ENCODE results near the gene TNIK. TPM values are rescaled to one million over a fixed set of nuclear protein-coding genes. Genes with fewer than 3 reads are reported as not detected.

TNIK gene
- total RNA-seq, 1 donor from 2014 or later: 15.5 TPM

- H3K4me3 Mint-ChIP-seq (ENCODE audit: unreplicated experiment): no peak overlapping the region
- no peak for TF ChIP-seq CTCF (IDR thresholded peaks at IDR 0.05)
- no peaks in the 10 kb centered on the region for H3K27me3 Mint-ChIP-seq (ENCODE audit: unreplicated experiment)
- DNase-seq (ENCODE audit: extremely low spot score, unreplicated experiment): no peak
- H3K9me3 Mint-ChIP-seq (ENCODE audit: unreplicated experiment): no peaks in the 10 kb centered on the region
- H3K36me3 Mint-ChIP-seq (ENCODE audit: unreplicated experiment): no peaks in the 10 kb centered on the region
- H3K4me1 Mint-ChIP-seq (ENCODE audit: unreplicated experiment): peaks cover 23% of the 10 kb centered on the region
- no peak overlapping the region for H3K27ac Mint-ChIP-seq (ENCODE audit: unreplicated experiment)
Observed at GRCh38 chr3:171374661-171375285, 85.4 kb downstream of the TNIK start.

- H3K9me3 Mint-ChIP-seq (ENCODE audit: unreplicated experiment): no peaks in the 10 kb centered on the region
- H3K27ac Mint-ChIP-seq (ENCODE audit: unreplicated experiment): no peak overlapping the region
- no peak overlapping the region for H3K4me3 Mint-ChIP-seq (ENCODE audit: unreplicated experiment)
- peaks cover 20% of the 10 kb centered on the region for H3K4me1 Mint-ChIP-seq (ENCODE audit: unreplicated experiment)
- DNase-seq (ENCODE audit: extremely low spot score, unreplicated experiment): no peak
- peaks cover 1% of the 10 kb centered on the region for H3K36me3 Mint-ChIP-seq (ENCODE audit: unreplicated experiment)
- H3K27me3 Mint-ChIP-seq (ENCODE audit: unreplicated experiment): no peaks in the 10 kb centered on the region
- no peak for TF ChIP-seq CTCF (IDR thresholded peaks at IDR 0.05)
Observed at GRCh38 chr3:171374260-171374659, 85.9 kb downstream of the TNIK start.

GRCh38 chr3:171373711-171374110 is 86.5 kb downstream of the TNIK start:
- Mint-ChIP-seq H3K27me3 (ENCODE audit: unreplicated experiment) (no peaks in the 10 kb centered on the region), H3K4me1 (ENCODE audit: unreplicated experiment) (peaks cover 16% of the 10 kb centered on the region), H3K4me3 (ENCODE audit: unreplicated experiment) (no peak overlapping the region), H3K36me3 (ENCODE audit: unreplicated experiment) (peaks cover 1% of the 10 kb centered on the region), H3K27ac (ENCODE audit: unreplicated experiment) (no peak overlapping the region), H3K9me3 (ENCODE audit: unreplicated experiment) (no peaks in the 10 kb centered on the region)
- DNase-seq (ENCODE audit: extremely low spot score, unreplicated experiment): no peak
- TF ChIP-seq CTCF (IDR thresholded peaks at IDR 0.05): no peak

- no peaks in the 10 kb centered on the region for H3K27me3 Mint-ChIP-seq (ENCODE audit: unreplicated experiment)
- H3K9me3 Mint-ChIP-seq (ENCODE audit: unreplicated experiment): no peaks in the 10 kb centered on the region
- no peak for DNase-seq (ENCODE audit: extremely low spot score, unreplicated experiment)
- H3K4me1 Mint-ChIP-seq (ENCODE audit: unreplicated experiment): peaks cover 14% of the 10 kb centered on the region
- H3K4me3 Mint-ChIP-seq (ENCODE audit: unreplicated experiment): no peak overlapping the region
- H3K27ac Mint-ChIP-seq (ENCODE audit: unreplicated experiment): no peak overlapping the region
- TF ChIP-seq CTCF (IDR thresholded peaks at IDR 0.05): no peak
- peaks cover 1% of the 10 kb centered on the region for H3K36me3 Mint-ChIP-seq (ENCODE audit: unreplicated experiment)
Observed at GRCh38 chr3:171372694-171373093, 87.5 kb downstream of the TNIK start.

- Mint-ChIP-seq H3K36me3 (ENCODE audit: unreplicated experiment) (peaks cover 1% of the 10 kb centered on the region), H3K27ac (ENCODE audit: unreplicated experiment) (no peak overlapping the region), H3K27me3 (ENCODE audit: unreplicated experiment) (no peaks in the 10 kb centered on the region), H3K4me1 (ENCODE audit: unreplicated experiment) (peaks cover 12% of the 10 kb centered on the region), H3K9me3 (ENCODE audit: unreplicated experiment) (no peaks in the 10 kb centered on the region), H3K4me3 (ENCODE audit: unreplicated experiment) (no peak overlapping the region)
- TF ChIP-seq CTCF (IDR thresholded peaks at IDR 0.05): no peak
- no peak for DNase-seq (ENCODE audit: extremely low spot score, unreplicated experiment)
Observed at GRCh38 chr3:171371354-171371753, 88.9 kb downstream of the TNIK start.
